Hepatocyte (in vitro differentiated cells): Measurements from ENCODE around the gene TNNC2.

ENCODE experiments used
- EZH2 ChIP-seq: fragments of 200-600 bp; sonication (generic); IDR thresholded peaks from 2 replicates; pipeline ENCODE4 v1.6.1; 2016; ENCODE audit warnings: antibody characterized with exemption, mild to moderate bottlenecking, borderline replicate concordance
- TF ChIP-seq, protein P1 (sequence below): fragments of 200-600 bp; sonication (generic); IDR thresholded peaks from 2 replicates; pipeline ENCODE4 v1.5.1; 2016; ENCODE audit warnings: antibody characterized with exemption, mild to moderate bottlenecking; ENCODE audit not compliant: poor library complexity

DNA sequence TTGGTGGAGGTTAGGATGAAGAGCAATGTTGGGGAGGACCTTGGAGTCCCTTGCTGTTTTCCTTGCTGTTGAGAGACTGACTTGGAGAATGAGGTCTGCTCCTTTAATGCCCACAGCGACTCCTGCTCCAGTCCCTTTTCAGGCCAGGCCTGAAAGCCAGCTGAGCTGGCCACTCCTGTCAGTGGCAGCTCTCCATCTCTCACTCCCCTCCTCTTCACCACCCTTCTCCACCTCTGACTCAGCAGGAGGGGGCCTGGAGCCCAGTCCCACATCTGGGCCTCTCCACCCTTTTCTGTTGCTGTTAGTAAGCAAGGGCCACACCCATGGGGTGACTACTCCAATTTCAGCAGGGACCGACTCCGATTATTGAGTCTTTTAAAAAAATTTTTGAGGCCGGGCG lies 8.7 kb upstream of the TNNC2 start:
- TF ChIP-seq, protein P1, sequence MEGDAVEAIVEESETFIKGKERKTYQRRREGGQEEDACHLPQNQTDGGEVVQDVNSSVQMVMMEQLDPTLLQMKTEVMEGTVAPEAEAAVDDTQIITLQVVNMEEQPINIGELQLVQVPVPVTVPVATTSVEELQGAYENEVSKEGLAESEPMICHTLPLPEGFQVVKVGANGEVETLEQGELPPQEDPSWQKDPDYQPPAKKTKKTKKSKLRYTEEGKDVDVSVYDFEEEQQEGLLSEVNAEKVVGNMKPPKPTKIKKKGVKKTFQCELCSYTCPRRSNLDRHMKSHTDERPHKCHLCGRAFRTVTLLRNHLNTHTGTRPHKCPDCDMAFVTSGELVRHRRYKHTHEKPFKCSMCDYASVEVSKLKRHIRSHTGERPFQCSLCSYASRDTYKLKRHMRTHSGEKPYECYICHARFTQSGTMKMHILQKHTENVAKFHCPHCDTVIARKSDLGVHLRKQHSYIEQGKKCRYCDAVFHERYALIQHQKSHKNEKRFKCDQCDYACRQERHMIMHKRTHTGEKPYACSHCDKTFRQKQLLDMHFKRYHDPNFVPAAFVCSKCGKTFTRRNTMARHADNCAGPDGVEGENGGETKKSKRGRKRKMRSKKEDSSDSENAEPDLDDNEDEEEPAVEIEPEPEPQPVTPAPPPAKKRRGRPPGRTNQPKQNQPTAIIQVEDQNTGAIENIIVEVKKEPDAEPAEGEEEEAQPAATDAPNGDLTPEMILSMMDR: no peak
- TF ChIP-seq EZH2: no peak
